Neural cell (in vitro differentiated cells): ENCODE results near the gene RPS4Y1.

ENCODE experiments used
- EZH2 ChIP-seq: fragments of 200-600, 300-800 bp; shearing (Covaris generic), sonication (generic); IDR thresholded peaks from 2 replicates; pipeline ENCODE4 v1.6.1; 2014; ENCODE audit warnings: antibody characterized with exemption, low read length, borderline replicate concordance, mild to moderate bottlenecking; ENCODE audit not compliant: insufficient read depth, poor library complexity, severe bottlenecking
- TF ChIP-seq, protein P1 (sequence below): fragments of 450-650 bp; IDR thresholded peaks from 2 replicates; pipeline ENCODE4 v1.5.1; 2014; ENCODE audit warnings: antibody characterized with exemption, mild to moderate bottlenecking, moderate library complexity; ENCODE audit not compliant: poor library complexity, severe bottlenecking
- TF ChIP-seq, protein P2 (sequence below): IDR thresholded peaks from 2 replicates; pipeline ENCODE4 v1.6.1; 2012; ENCODE audit warnings: borderline replicate concordance

DNA sequence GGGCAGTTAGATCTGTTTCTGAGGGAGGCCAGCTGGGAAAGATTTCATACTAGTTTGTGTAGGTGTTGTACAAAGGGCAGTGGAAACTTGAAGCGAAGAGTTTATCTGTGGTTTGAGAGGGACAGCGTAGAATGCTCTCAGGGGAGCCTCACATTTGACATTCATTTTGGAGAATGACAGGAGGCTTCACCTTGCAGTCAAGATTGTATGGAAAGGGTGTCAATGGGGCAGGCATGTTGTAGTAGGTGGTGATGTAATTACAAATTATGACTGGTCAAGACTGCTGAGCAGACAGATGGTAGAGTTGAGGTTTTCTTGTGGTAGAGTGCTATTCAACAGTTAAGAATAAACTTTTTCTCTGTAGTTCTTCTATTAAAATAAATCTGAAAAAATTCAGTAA lies 7.0 kb downstream of the RPS4Y1 start:
- no peak for TF ChIP-seq EZH2
- TF ChIP-seq, protein P1, sequence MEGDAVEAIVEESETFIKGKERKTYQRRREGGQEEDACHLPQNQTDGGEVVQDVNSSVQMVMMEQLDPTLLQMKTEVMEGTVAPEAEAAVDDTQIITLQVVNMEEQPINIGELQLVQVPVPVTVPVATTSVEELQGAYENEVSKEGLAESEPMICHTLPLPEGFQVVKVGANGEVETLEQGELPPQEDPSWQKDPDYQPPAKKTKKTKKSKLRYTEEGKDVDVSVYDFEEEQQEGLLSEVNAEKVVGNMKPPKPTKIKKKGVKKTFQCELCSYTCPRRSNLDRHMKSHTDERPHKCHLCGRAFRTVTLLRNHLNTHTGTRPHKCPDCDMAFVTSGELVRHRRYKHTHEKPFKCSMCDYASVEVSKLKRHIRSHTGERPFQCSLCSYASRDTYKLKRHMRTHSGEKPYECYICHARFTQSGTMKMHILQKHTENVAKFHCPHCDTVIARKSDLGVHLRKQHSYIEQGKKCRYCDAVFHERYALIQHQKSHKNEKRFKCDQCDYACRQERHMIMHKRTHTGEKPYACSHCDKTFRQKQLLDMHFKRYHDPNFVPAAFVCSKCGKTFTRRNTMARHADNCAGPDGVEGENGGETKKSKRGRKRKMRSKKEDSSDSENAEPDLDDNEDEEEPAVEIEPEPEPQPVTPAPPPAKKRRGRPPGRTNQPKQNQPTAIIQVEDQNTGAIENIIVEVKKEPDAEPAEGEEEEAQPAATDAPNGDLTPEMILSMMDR: no peak
- TF ChIP-seq, protein P2, sequence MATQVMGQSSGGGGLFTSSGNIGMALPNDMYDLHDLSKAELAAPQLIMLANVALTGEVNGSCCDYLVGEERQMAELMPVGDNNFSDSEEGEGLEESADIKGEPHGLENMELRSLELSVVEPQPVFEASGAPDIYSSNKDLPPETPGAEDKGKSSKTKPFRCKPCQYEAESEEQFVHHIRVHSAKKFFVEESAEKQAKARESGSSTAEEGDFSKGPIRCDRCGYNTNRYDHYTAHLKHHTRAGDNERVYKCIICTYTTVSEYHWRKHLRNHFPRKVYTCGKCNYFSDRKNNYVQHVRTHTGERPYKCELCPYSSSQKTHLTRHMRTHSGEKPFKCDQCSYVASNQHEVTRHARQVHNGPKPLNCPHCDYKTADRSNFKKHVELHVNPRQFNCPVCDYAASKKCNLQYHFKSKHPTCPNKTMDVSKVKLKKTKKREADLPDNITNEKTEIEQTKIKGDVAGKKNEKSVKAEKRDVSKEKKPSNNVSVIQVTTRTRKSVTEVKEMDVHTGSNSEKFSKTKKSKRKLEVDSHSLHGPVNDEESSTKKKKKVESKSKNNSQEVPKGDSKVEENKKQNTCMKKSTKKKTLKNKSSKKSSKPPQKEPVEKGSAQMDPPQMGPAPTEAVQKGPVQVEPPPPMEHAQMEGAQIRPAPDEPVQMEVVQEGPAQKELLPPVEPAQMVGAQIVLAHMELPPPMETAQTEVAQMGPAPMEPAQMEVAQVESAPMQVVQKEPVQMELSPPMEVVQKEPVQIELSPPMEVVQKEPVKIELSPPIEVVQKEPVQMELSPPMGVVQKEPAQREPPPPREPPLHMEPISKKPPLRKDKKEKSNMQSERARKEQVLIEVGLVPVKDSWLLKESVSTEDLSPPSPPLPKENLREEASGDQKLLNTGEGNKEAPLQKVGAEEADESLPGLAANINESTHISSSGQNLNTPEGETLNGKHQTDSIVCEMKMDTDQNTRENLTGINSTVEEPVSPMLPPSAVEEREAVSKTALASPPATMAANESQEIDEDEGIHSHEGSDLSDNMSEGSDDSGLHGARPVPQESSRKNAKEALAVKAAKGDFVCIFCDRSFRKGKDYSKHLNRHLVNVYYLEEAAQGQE: no peak
